B cell (primary cell): ENCODE results near the gene CKM. TPM values are rescaled to one million over a fixed set of nuclear protein-coding genes. Genes with fewer than 3 reads are reported as not detected.

ENCODE experiments used
- ATAC-seq: fragments of 200-7000 bp; cut with Tn5 transposase; one replicate; pipeline ENCODE4 v1.10.0; 2021; ENCODE audit warnings: low read depth, mild to moderate bottlenecking, moderate number of reproducible peaks, moderate library complexity
- CTCF ChIA-PET: fragments of 350-600 bp; sonication (Branson Sonifier 250); formaldehyde crosslinking; loops from one replicate; lab custom pipeline; 2021; ENCODE audit warnings: antibody characterized with exemption, inconsistent platforms; lab: Charles Lee
- POLR2A ChIA-PET: fragments of 350-600 bp; sonication (Branson Sonifier 250); formaldehyde crosslinking; loops from one replicate; lab custom pipeline; 2021; ENCODE audit warnings: antibody characterized with exemption; lab: Charles Lee
- DNase-seq: peaks from one replicate; pipeline ENCODE4 v3.0.0; 2013
- H2AFZ ChIP-seq: 2 replicates; pipeline ENCODE4 v1.6.1; 2012; ENCODE audit warnings: mild to moderate bottlenecking, low read depth, low read length; ENCODE audit not compliant: insufficient read depth, poor library complexity, severe bottlenecking
- H3K27ac ChIP-seq, 2 donors: 1 replicate in 1 of 2; 2 replicates in 1 of 2; pipeline ENCODE4 v1.5.1; 2012 to 2013; ENCODE audit warnings: low read length in 2 of 2, mild to moderate bottlenecking in 2 of 2, moderate library complexity in 1 of 2
- H3K27me3 ChIP-seq, 4 experiments: fragments of 200-600 bp in 1 of 4; sonication (generic) in 1 of 4; replicated peaks in 1 of 4; 1 replicate in 2 of 4; 2 replicates in 2 of 4; pipeline versions ENCODE4 v1.6.1 to v1.7.0; 2013 to 2016; ENCODE audit warnings: low read length in 3 of 4, mild to moderate bottlenecking in 2 of 4, mixed read lengths in 1 of 4, moderate library complexity in 1 of 4; ENCODE audit not compliant: insufficient read depth in 4 of 4, control insufficient read depth in 3 of 4; ENCODE audit errors: control extremely low read depth in 1 of 4
- H3K36me3 ChIP-seq, 2 experiments: replicated peaks in 1 of 2; 1 replicate in 1 of 2; 2 replicates in 1 of 2; pipeline versions ENCODE4 v1.6.1 to v1.7.1; 2013; ENCODE audit warnings: low read length in 1 of 2; ENCODE audit not compliant: insufficient read depth in 2 of 2, control insufficient read depth in 1 of 2; ENCODE audit errors: control extremely low read depth in 1 of 2, extremely low read depth in 1 of 2
- H3K4me1 ChIP-seq, 2 donors: fragments of 200-600 bp in 1 of 2; sonication (generic) in 1 of 2; 1 replicate in 1 of 2; 2 replicates in 1 of 2; pipeline versions ENCODE4 v1.5.1 to v1.6.1; 2013 to 2017; ENCODE audit warnings: low read length in 2 of 2; ENCODE audit not compliant: control insufficient read depth in 2 of 2, insufficient read depth in 2 of 2
- H3K4me2 ChIP-seq: replicated peaks from 2 replicates; pipeline ENCODE3; 2012; ENCODE audit warnings: mild to moderate bottlenecking, low read depth, low read length; ENCODE audit not compliant: poor library complexity, severe bottlenecking
- H3K4me3 ChIP-seq, 5 experiments: fragments of 200-600 bp in 1 of 5; sonication (generic) in 1 of 5; 1 replicate in 3 of 5; 2 replicates in 2 of 5; pipeline versions ENCODE4 v1.5.1 to v1.7.0; 2011 to 2016; ENCODE audit warnings: low read length in 4 of 5, mild to moderate bottlenecking in 4 of 5, low read depth in 2 of 5, control low read depth in 1 of 5, moderate library complexity in 1 of 5; ENCODE audit not compliant: insufficient read depth in 1 of 5; ENCODE audit errors: control extremely low read depth in 1 of 5, extremely low read depth in 1 of 5
- H3K79me2 ChIP-seq: fragments of 200-600 bp; sonication (generic); one replicate; pipeline ENCODE4 v1.6.0; 2016; ENCODE audit warnings: low read length; ENCODE audit not compliant: control insufficient read depth, insufficient read depth
- H3K9ac ChIP-seq: fragments of 200-600 bp; sonication (generic); 2 replicates; pipeline ENCODE4 v1.6.1; 2017; ENCODE audit warnings: mild to moderate bottlenecking, low read length, moderate library complexity
- H3K9me3 ChIP-seq, 3 donors: one replicate each; pipeline versions ENCODE4 v1.6.1 to v1.7.1; 2013; ENCODE audit warnings: low read length in 2 of 3; ENCODE audit not compliant: control insufficient read depth in 2 of 3, insufficient read depth in 1 of 3; ENCODE audit errors: control extremely low read depth in 1 of 3
- H4K20me1 ChIP-seq: 2 replicates; pipeline ENCODE4 v1.6.0; 2012; ENCODE audit warnings: mild to moderate bottlenecking, low read length; ENCODE audit not compliant: insufficient read depth, control insufficient read depth, poor library complexity, severe bottlenecking
- H3K27ac Mint-ChIP-seq: one replicate; pipeline ENCODE4 v1.8.0; 2021; ENCODE audit warnings: mixed read lengths
- H3K27me3 Mint-ChIP-seq: one replicate; pipeline ENCODE4 v1.8.0; 2021; ENCODE audit warnings: mixed read lengths
- H3K4me1 Mint-ChIP-seq: one replicate; pipeline ENCODE4 v1.8.0; 2021; ENCODE audit warnings: mixed read lengths
- H3K4me3 Mint-ChIP-seq: one replicate; pipeline ENCODE4 v1.8.0; 2021; ENCODE audit warnings: mixed read lengths
- H3K9me3 Mint-ChIP-seq: one replicate; pipeline ENCODE4 v1.8.0; 2022; ENCODE audit warnings: mixed read lengths; ENCODE audit not compliant: insufficient read depth
- CTCF ChIP-seq: fragments of 200-600 bp; IDR thresholded peaks from one replicate; pipeline ENCODE4 v1.8.0; 2022; ENCODE audit warnings: antibody characterized with exemption, mild to moderate bottlenecking
- EZH2 ChIP-seq: IDR thresholded peaks from 2 replicates; pipeline ENCODE4 v1.6.1; 2012; ENCODE audit warnings: borderline replicate concordance, low read depth, mild to moderate bottlenecking, moderate library complexity, low read length; ENCODE audit not compliant: insufficient read depth, poor library complexity, severe bottlenecking
- WGBS: methylation state at CpG from one replicate; pipeline ENCODE4 v1.1.5; 2013; ENCODE audit warnings: missing lambda C conversion rate; ENCODE audit not compliant: insufficient coverage; 5-methylcytosine and 5-hydroxymethylcytosine counted together
- intact Hi-C: fragments of 100-400 bp; cut with micrococcal nuclease; formaldehyde crosslinking; loops from one replicate; pipeline ENCODE4 v1.10.0; 2022
- polyA plus RNA-seq: library from polyadenylated mRNA; depleted of rRNA; stranded (reverse); fragments of >200 nt; gene quantifications from 2 replicates; pipeline ENCODE4 v1.2.3, GENCODE V29; 2012
- total RNA-seq, 2 donors: library from RNA; stranded (reverse); fragments of 120-200 nt in 1 of 2; gene quantifications; 1 replicate in 1 of 2; 2 replicates in 1 of 2; pipeline versions ENCODE4 v1.2.3 to v1.2.4, GENCODE V29; 2013 to 2022

CKM gene
- total and polyA plus RNA-seq, 2 donors (not counting 1 experiment from before 2014, with no cell fraction given), result not detected

DNA sequence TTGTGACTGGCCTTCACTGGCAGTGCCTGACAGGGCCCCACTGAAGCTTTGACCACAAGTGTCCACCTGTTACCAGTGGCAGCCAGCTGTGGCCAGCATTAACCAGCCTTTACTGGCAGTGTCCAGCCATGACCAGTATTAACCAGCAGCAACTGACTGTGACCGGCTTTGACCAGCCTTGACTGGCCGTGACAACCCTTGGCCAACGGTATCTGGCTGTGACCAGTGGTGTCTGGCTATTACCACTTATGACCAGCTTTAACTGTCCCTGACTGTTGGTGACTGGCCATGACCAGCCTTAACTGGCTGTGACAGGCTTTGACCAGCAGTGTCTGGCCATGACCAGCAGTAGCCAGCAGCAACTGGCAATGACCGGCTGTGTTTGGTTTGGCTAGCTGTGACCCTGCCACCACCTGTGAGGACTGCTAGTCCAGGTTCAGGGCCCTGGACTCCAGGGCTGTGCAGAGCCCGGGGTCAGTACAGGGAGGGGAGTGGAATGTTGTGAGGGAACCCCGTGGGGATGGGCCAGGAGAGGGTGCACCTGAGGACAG, 32.2 kb downstream of the CKM start:
- CTCF ChIA-PET, result no interaction called here
- Histone ChIP-seq H3K4me3 (no peak overlapping the region), H3K79me2 (no peaks in the 10 kb centered on the region), H3K9me3 (peaks cover 0 to 18% (median 0%) of the 10 kb centered on the region in 3 donors), H3K36me3 (peaks cover 0 to 23% of the 10 kb centered on the region in 2 experiments), H3K27me3 (no peaks in the 10 kb centered on the region), H3K9ac (no peak overlapping the region), H4K20me1 (no peaks in the 10 kb centered on the region), H2AFZ (no peak overlapping the region), H3K4me1 (no peaks in the 10 kb centered on the region), H3K27ac (no peak overlapping the region), H3K4me2 (no peak overlapping the region)
- 98% methylated on average over 6 of the region's 6 CpGs for WGBS
- POLR2A ChIA-PET, result no interaction called here
- no peaks in the 10 kb centered on the region for H3K4me1 Mint-ChIP-seq
- H3K27me3 Mint-ChIP-seq, result no peaks in the 10 kb centered on the region
- no peak overlapping the region for H3K27ac Mint-ChIP-seq
- DNase-seq, result no peak
- intact Hi-C loops, result no loop called here
- no peak for TF ChIP-seq CTCF
- no peak for TF ChIP-seq EZH2
- no peak for ATAC-seq
- no peaks in the 10 kb centered on the region for H3K9me3 Mint-ChIP-seq
- H3K4me3 Mint-ChIP-seq, result no peak overlapping the region

DNA sequence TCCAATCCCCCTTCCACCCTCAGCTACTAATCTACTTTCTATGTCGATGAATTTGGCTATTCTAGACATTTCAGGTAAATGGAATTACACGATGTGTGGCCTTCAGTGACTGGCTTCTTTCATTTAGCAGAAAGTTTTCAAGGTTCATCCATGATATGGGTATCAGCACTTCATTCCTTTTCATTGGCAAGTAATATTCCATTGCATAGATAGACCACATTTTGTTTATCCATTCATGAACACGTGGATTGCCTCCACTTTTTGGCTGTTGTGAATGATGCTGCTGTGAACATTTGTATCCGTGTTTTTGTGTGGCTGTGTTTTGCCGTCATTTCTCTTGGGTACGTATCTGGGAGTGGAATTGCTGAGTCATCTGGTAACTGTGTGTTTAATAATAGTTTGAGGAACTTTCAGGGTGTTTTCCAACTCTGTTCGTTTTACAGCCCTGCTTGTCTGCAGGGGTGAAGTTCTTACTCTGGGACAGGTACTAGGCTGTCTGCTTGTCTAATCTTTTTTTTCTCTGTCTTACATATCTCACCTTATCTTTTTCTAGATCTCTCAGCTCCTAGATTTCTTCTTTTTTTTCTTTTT, 39.1 kb downstream of the CKM start:
- no peak for TF ChIP-seq CTCF
- no peak for TF ChIP-seq EZH2
- POLR2A ChIA-PET, result no interaction called here
- H3K9me3 ChIP-seq, result peaks cover 0 to 6% (median 0%) of the 10 kb centered on the region in 3 donors
- no peak overlapping the region for H3K4me2 ChIP-seq
- H4K20me1 ChIP-seq, result no peaks in the 10 kb centered on the region
- H3K79me2 ChIP-seq, result no peaks in the 10 kb centered on the region
- Mint-ChIP-seq H3K4me1 (peaks cover 4% of the 10 kb centered on the region), H3K27me3 (no peaks in the 10 kb centered on the region), H3K27ac (no peak overlapping the region), H3K4me3 (no peak overlapping the region), H3K9me3 (peaks cover 6% of the 10 kb centered on the region)
- ATAC-seq, result no peak
- CTCF ChIA-PET, result no interaction called here
- no peak overlapping the region for H2AFZ ChIP-seq
- H3K27ac ChIP-seq, result no peak overlapping the region
- H3K36me3 ChIP-seq, result peaks cover 3 to 26% of the 10 kb centered on the region in 2 experiments
- H3K4me1 ChIP-seq, result no peaks in the 10 kb centered on the region
- no peaks in the 10 kb centered on the region for H3K27me3 ChIP-seq
- WGBS, result 61% methylated on average over 5 of the region's 7 CpGs
- H3K4me3 ChIP-seq, result no peak overlapping the region
- no peak for DNase-seq
- no peak overlapping the region for H3K9ac ChIP-seq
- intact Hi-C loops, result no loop called here
